NAMALWA (cell line): ENCODE measurements around the gene UGGT1.

Experiments used
- DNase-seq: peaks from one replicate; pipeline ENCODE4 v3.0.0-alpha.2; 2015; ENCODE audit warnings: low spot score

The UGGT1 gene

DNA sequence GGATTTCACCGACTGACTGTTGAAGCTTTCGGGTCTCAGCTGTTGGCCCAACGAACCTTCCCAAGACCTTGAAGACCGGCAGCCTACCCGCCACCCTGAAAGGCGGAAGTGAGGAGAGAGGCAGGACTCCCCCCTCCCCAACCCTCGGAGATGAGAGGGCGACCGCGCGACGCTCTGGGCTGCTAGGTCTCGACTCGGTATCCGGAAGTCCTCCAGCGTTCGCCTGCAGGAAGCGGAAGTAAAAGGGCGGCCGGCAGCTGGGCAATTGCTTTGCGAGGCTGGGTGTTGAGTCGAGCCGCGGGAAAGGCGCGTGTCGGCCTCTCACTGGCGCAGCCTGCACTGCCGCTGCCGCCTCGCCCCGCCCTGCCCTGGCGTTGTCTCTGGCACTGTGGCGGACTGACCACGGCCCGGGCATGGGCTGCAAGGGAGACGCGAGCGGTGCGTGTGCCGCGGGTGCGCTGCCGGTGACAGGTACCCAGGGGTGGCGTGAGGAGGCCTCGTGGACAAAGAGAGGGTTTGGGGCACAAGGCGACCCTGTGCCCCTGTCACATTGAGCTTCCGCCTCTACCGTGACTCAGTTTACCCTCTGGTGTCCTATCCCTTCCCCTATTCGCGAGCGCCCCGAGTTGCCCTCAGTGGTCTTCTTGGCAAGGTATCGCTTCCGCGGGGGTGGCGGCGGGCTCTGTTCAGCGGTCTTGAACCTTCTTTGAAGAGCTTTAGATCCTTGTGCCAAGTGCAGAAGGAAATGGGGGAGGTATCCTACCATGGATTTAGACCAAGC is at the start of gene UGGT1:
UGGT1 (plus strand) TSS at position 256 of the 781 bp plus-strand sequence; CDS start at position 414, 158 bp downstream.
- peak; percentile 98 for DNase-seq

GRCh38 chr2:128041561-128041960 is 49.4 kb upstream of the UGGT1 start:
- DNase-seq = no peak

DNA sequence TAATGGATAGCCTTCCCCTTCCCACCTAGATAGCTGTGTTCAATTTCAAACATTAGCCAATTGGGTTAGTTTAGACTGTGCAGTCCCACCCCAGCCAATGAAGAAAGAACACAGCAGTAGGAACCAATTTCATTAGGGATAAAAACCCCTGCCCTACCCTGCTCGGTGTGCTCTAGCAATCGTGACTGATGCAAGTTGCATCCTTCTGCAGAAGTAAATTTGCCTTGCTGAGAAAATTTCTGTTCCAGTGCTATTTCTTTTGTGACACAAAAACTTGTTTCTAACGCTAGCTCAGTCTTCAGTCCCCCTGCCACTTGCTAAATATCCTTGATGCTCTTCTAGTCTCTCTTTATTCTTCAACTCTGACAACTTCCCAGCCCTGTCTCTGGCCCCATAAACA is 48.0 kb upstream of the UGGT1 start:
- no peak for DNase-seq

DNA sequence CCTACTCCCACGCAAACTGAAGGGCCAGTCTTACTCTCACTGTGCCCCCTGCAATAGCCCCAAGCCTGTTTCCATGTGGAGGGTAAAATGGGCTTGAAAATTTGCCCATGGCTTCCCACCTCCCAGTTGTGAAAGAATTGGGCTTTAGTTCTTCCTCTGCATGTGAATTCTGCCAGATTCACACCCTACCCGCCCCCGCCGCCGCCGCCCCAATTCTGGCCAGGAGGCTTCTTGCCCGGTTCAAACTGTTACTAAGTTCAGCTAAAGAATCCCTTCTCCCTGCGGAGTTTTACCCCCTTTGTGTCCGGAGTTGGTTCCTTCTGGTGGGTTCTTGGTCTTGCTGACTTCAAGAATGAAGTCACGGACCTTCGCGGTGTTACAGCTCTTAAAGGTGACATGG is 37.7 kb upstream of the UGGT1 start:
- no peak for DNase-seq

- no peak for DNase-seq
Observed at GRCh38 chr2:128054104-128054885, 36.7 kb upstream of the UGGT1 start.

- no peak for DNase-seq
Observed at GRCh38 chr2:128057334-128057733, 33.7 kb upstream of the UGGT1 start.

GRCh38 chr2:128058114-128058513 is 32.9 kb upstream of the UGGT1 start:
- no peak for DNase-seq

GRCh38 chr2:128062571-128062970 is 28.4 kb upstream of the UGGT1 start:
- DNase-seq = no peak

- no peak for DNase-seq
Observed at GRCh38 chr2:128064353-128064752, 26.6 kb upstream of the UGGT1 start.

DNA sequence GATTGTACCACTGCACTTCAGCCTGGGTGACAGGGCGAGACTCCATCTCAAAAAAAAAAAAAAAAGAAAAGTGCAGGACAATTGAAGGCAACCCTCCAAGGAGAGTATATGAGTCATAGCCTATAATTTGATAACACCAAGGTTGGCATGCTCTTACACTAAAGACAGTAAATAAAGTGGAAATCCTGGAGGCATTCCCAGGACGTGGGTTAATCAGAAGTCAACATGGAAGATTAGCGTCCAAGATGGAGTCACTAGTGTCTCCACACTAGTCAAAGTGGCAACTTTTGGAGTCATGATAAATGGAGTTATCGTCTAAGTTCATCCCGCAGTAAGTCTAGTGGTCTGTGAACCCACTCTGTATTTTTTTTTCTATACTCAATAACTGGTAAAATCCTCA is 21.2 kb upstream of the UGGT1 start:
- DNase-seq = no peak

GRCh38 chr2:128073278-128073677 is 17.7 kb upstream of the UGGT1 start:
- no peak for DNase-seq

GRCh38 chr2:128076461-128077106 is 14.4 kb upstream of the UGGT1 start:
- DNase-seq = no peak

- DNase-seq = no peak
Observed at GRCh38 chr2:128084757-128085156, 6.2 kb upstream of the UGGT1 start.

- DNase-seq = no peak
Observed at GRCh38 chr2:128086244-128086643, 4.8 kb upstream of the UGGT1 start.

DNA sequence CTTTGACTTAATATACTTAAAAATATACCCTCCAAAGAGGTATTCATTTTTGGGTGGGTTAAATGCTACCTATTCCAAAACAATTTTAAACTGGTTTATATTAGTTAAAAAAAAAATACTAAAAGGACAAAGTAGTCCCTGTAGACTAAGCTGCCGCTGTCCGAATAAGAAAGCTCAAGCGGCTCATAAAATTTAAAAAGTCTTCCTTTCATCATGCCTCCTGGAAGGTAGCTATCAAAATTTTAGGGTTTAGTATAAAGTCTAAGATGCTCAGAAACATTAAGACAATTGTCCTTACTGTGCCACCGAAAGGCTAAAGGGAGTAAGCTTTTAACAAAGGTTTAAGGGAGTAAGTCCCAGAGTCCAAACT is 440 bp upstream of the UGGT1 start:
- no peak for DNase-seq

DNA sequence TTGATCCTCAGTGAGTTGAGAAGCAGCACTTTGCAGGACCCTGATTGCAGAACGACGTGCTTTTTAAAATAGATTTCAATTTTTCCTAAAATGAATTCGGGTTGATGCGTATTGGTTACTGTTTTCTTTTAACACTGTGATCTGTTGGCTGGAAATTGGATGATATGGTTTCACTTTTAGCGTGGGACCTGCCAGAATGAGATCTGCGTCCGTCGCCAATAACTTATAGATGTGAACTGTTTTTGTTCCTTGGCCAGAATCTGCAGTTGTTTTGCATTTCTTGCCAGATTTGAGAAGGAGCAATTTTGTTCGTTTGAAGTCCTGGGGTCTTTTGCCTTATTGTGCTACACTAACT is 703 bp downstream of the UGGT1 start:
- peak; percentile 70 for DNase-seq

GRCh38 chr2:128092656-128093055 is 1.7 kb downstream of the UGGT1 start:
- DNase-seq = no peak

- no peak for DNase-seq
Observed at GRCh38 chr2:128093762-128094161, 2.8 kb downstream of the UGGT1 start.

DNA sequence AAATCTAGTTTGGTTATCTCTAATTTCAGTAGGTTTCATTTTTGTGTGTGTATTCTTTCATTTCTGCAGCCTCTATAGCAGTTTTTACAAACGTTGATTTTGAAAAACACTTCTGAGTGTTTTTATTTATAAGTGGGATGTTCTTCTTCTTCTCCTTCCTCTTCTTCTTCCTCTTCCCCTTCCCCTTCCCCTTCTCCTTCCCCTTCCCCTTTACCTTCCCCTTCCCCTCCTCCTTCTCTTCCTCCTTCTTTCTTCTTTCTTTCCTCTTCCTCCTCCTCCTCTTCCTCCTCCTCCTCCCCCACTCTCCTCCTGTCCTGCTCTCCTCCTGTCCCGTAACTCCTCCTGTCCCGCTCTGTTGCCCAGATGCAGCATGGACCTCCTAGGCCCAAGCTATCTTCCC is 4.2 kb downstream of the UGGT1 start:
- no peak for DNase-seq

- no peak for DNase-seq
Observed at GRCh38 chr2:128103407-128103806, 12.4 kb downstream of the UGGT1 start.

GRCh38 chr2:128105072-128105471 is 14.1 kb downstream of the UGGT1 start:
- no peak for DNase-seq

- DNase-seq = no peak
Observed at GRCh38 chr2:128108166-128108565, 17.2 kb downstream of the UGGT1 start.

DNA sequence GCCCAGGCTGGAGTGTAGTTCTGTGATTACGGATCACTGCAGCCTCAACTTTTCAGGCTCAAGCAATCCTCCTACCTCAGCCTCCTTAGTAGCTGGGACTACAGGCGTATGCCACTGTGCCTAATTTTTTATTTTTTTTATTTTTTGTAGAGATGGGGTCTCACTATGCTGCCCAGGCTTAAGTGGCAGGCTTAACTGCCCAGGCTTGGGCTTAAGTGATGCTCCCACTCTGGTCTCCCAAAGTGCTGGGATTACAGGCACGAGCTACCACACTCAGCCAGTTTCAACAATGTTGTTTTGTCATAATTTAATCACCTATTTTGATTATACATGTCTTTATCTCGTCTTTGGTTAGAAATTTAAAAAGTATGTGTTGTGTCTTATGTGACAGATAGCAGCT is 18.2 kb downstream of the UGGT1 start:
- no peak for DNase-seq
